Endodermal cell (in vitro differentiated cells): ENCODE data around the gene OR8A1. TPM values are rescaled to one million over a fixed set of nuclear protein-coding genes. Genes with fewer than 3 reads are reported as not detected.

Source experiments
- DNase-seq: peaks from one replicate; pipeline ENCODE4 v3.0.0-alpha.2; 2017
- H3K27ac ChIP-seq: 2 replicates; pipeline ENCODE4 v1.5.1; 2013; ENCODE audit warnings: mild to moderate bottlenecking, low read depth, low read length, moderate library complexity
- H3K27me3 ChIP-seq: 2 replicates; pipeline ENCODE4 v1.6.1; 2013; ENCODE audit warnings: mild to moderate bottlenecking, low read length, moderate library complexity; ENCODE audit not compliant: insufficient read depth, control insufficient read depth, poor library complexity, severe bottlenecking
- H3K36me3 ChIP-seq: 2 replicates; pipeline ENCODE4 v1.7.0; 2013; ENCODE audit warnings: mild to moderate bottlenecking, low read length, moderate library complexity; ENCODE audit not compliant: control insufficient read depth, insufficient read depth
- H3K4me1 ChIP-seq: one replicate; pipeline ENCODE4 v1.7.0; 2013; ENCODE audit warnings: low read length; ENCODE audit not compliant: control insufficient read depth, insufficient read depth
- H3K4me3 ChIP-seq: 2 replicates; pipeline ENCODE4 v1.5.1; 2013; ENCODE audit warnings: mild to moderate bottlenecking, low read length, moderate library complexity
- H3K9ac ChIP-seq: 2 replicates; pipeline ENCODE4 v1.6.1; 2013; ENCODE audit warnings: mild to moderate bottlenecking, low read length, moderate library complexity; ENCODE audit not compliant: poor library complexity, severe bottlenecking; ENCODE audit errors: extremely low read depth
- H3K9me3 ChIP-seq: 2 replicates; pipeline ENCODE4 v1.6.1; 2013; ENCODE audit warnings: mild to moderate bottlenecking, low read length, moderate library complexity; ENCODE audit not compliant: control insufficient read depth
- H3K27ac Mint-ChIP-seq: 2 replicates; pipeline ENCODE4 v1.8.0; 2020; ENCODE audit warnings: mixed read lengths
- H3K27me3 Mint-ChIP-seq: 2 replicates; pipeline ENCODE4 v1.8.0; 2021; ENCODE audit warnings: mild to moderate bottlenecking, mixed read lengths; ENCODE audit not compliant: insufficient read depth
- H3K36me3 Mint-ChIP-seq: 2 replicates; pipeline ENCODE4 v1.8.0; 2020; ENCODE audit warnings: low read depth, mixed read lengths
- H3K4me1 Mint-ChIP-seq: 2 replicates; pipeline ENCODE4 v1.8.0; 2020; ENCODE audit warnings: mixed read lengths
- H3K4me3 Mint-ChIP-seq: 2 replicates; pipeline ENCODE4 v1.8.0; 2020; ENCODE audit warnings: mild to moderate bottlenecking, moderate library complexity, mixed read lengths
- H3K9me3 Mint-ChIP-seq: 2 replicates; pipeline ENCODE4 v1.8.0; 2020; ENCODE audit warnings: mild to moderate bottlenecking, mixed read lengths
- WGBS, 2 experiments: methylation state at CpG; one replicate each; pipeline versions ENCODE4 v1.1.5 to v1.1.7; 2013; ENCODE audit warnings: missing lambda C conversion rate in 2 of 2, mixed read lengths in 1 of 2; ENCODE audit not compliant: insufficient coverage in 1 of 2, insufficient read length in 1 of 2; 5-methylcytosine and 5-hydroxymethylcytosine counted together
- total RNA-seq, 2 donors: library from RNA; stranded (reverse); fragmentation: NEBNext Ultra II Directional in 1 of 2; extraction: Animal tissue kit (Norgen Biotek cat#: 25700) in 1 of 2; gene quantifications; 2 replicates in 1 of 2; 3 replicates in 1 of 2; pipeline ENCODE4 v1.2.1, GENCODE V29; 2021
- TF ChIP-seq, protein P1 (sequence below): fragments of 200-600 bp; sonication (generic); conservative IDR thresholded peaks from 2 replicates; pipeline ENCODE4 v1.5.0; 2021; ENCODE audit warnings: antibody characterized with exemption, mild to moderate bottlenecking

Gene OR8A1
- total RNA-seq, 2 donors from 2014 or later = 0.22 to 0.35 TPM

DNA sequence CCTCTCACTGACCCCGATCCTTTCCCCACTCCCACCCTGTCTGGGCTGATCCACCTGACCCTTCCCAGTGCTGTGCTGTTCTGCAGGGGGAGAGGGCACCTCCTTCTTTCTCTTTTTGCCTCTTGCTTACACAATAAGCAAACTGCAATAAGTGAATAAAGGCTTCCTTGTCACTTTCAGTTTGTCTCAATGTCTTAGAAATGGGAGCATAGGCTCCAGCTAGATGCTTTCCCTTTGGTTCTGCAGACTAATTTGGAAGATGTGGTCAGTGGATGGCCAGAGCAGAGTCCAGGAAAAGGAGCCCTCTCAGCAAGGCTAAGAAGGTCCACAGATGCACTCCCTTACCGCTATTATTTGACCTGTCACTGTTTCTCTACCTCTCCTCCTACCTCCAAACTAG lies 35.7 kb upstream of the OR8A1 start:
- H3K9ac ChIP-seq = no peak overlapping the region

DNA sequence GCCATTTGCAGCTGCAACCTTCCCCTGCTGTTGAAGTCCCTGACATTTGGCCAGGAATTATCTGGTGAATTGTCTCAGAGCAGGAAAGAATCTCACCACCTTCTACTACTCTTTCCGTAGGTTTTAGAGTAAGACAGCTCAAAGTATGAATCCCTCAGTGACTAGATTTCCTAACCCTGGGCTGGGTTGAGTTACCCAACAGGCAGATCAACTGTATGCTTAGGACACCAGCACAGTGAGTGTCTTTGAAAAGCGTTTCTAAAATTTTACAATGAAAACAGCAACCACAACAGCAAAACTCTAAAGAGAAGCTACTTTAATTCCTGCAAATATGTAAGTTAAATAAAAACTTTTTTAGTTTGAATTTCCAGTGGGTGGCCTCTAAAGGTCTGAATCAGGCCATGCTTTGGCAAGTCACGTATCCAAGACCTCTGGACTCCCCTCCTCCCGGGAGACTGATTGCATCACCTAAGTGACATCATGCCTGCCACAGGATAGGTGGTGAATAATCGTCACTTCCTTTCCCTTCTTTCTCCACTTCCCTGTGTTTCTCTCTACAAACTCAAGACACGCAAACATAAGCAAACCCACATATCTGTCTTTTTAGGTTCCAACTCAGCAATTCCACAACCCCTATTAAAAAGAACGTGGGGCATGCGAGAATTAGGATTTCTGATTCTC lies 34.1 kb upstream of the OR8A1 start:
- Mint-ChIP-seq H3K4me3 (no peak overlapping the region), H3K27ac (no peak overlapping the region), H3K4me1 (peaks cover 11% of the 10 kb centered on the region), H3K9me3 (no peaks in the 10 kb centered on the region), H3K36me3 (no peaks in the 10 kb centered on the region), H3K27me3 (no peaks in the 10 kb centered on the region)
- Histone ChIP-seq H3K9ac (no peak overlapping the region), H3K36me3 (no peaks in the 10 kb centered on the region), H3K4me1 (no peaks in the 10 kb centered on the region), H3K27ac (no peak overlapping the region), H3K4me3 (no peak overlapping the region), H3K9me3 (no peaks in the 10 kb centered on the region), H3K27me3 (no peaks in the 10 kb centered on the region)
- TF ChIP-seq, protein P1, sequence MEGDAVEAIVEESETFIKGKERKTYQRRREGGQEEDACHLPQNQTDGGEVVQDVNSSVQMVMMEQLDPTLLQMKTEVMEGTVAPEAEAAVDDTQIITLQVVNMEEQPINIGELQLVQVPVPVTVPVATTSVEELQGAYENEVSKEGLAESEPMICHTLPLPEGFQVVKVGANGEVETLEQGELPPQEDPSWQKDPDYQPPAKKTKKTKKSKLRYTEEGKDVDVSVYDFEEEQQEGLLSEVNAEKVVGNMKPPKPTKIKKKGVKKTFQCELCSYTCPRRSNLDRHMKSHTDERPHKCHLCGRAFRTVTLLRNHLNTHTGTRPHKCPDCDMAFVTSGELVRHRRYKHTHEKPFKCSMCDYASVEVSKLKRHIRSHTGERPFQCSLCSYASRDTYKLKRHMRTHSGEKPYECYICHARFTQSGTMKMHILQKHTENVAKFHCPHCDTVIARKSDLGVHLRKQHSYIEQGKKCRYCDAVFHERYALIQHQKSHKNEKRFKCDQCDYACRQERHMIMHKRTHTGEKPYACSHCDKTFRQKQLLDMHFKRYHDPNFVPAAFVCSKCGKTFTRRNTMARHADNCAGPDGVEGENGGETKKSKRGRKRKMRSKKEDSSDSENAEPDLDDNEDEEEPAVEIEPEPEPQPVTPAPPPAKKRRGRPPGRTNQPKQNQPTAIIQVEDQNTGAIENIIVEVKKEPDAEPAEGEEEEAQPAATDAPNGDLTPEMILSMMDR = no peak
- WGBS, 2 experiments = 94% methylated on average over 6 to 8 of the region's 8 CpGs
- no peak for DNase-seq

More for the DNA sequence above, 35.7 kb upstream of the OR8A1 start:
- Histone ChIP-seq H3K27ac (no peak overlapping the region), H3K27me3 (no peaks in the 10 kb centered on the region), H3K4me3 (no peak overlapping the region), H3K4me1 (no peaks in the 10 kb centered on the region), H3K9me3 (peaks cover 3% of the 10 kb centered on the region), H3K36me3 (no peaks in the 10 kb centered on the region)
- no peaks in the 10 kb centered on the region for H3K27me3 Mint-ChIP-seq
- H3K4me1 Mint-ChIP-seq = peaks cover 11% of the 10 kb centered on the region
- no peak overlapping the region for H3K4me3 Mint-ChIP-seq
- 91 to 100% methylated on average over 2 of the region's 2 CpGs for WGBS, 2 experiments
- no peak for DNase-seq
- H3K36me3 Mint-ChIP-seq = no peaks in the 10 kb centered on the region
- H3K9me3 Mint-ChIP-seq = peaks cover 2% of the 10 kb centered on the region
- H3K27ac Mint-ChIP-seq = no peak overlapping the region
- TF ChIP-seq, protein P1 = no peak

DNA sequence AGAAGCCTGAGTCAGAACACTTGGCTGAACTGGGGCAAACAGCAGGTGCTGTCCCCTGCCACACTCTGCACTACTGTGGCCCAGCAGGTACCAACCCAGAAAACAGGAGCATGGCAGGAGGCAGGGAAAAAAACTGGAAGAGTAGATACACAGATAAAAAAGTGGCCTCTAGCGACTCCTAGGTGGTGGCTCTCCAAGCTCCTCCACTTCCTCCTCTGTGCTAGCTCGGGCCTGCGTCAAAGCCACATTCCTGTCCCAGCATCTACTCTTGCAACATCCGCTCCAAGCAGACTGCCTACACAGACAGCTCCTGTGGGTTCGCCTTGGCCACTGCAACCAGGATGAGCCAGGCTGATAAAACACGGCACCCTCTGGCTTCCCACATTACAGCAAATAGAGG lies 33.3 kb upstream of the OR8A1 start:
- no peaks in the 10 kb centered on the region for H3K9me3 ChIP-seq
- H3K9me3 Mint-ChIP-seq = no peaks in the 10 kb centered on the region
- no peaks in the 10 kb centered on the region for H3K4me1 ChIP-seq
- 56 to 68% methylated on average over 2 to 6 of the region's 6 CpGs for WGBS, 2 experiments
- H3K27ac ChIP-seq = no peak overlapping the region
- peaks cover 11% of the 10 kb centered on the region for H3K4me1 Mint-ChIP-seq
- no peaks in the 10 kb centered on the region for H3K36me3 Mint-ChIP-seq
- TF ChIP-seq, protein P1 = peak; percentile 68
- H3K4me3 ChIP-seq = no peak overlapping the region
- no peak overlapping the region for H3K9ac ChIP-seq
- H3K27ac Mint-ChIP-seq = peak overlapping the region; percentile 36
- H3K27me3 Mint-ChIP-seq = no peaks in the 10 kb centered on the region
- no peak overlapping the region for H3K4me3 Mint-ChIP-seq
- no peaks in the 10 kb centered on the region for H3K36me3 ChIP-seq
- peak; percentile 94 for DNase-seq
- no peaks in the 10 kb centered on the region for H3K27me3 ChIP-seq
